Activated T-helper 17 cell treated with anti-CD3 and anti-CD28 coated beads, Interleukin-2, amount 50 U/mL, for 72 hours (primary cell): Measurements from ENCODE around the gene NAGLU. TPM values are rescaled to one million over a fixed set of nuclear protein-coding genes. Genes with fewer than 3 reads are reported as not detected.

Source experiments
- ATAC-seq: fragments of 150-1000 bp; cut with Tn5 transposase; replicated peaks from 2 replicates; pipeline ENCODE4 v1.10.0; 2021; ENCODE audit warnings: mild to moderate bottlenecking, moderate library complexity
- H3K27ac Mint-ChIP-seq: one replicate; pipeline ENCODE4 v1.8.0; 2022; ENCODE audit warnings: mixed read lengths
- H3K27me3 Mint-ChIP-seq: one replicate; pipeline ENCODE4 v1.8.0; 2022; ENCODE audit warnings: mixed read lengths
- H3K36me3 Mint-ChIP-seq: one replicate; pipeline ENCODE4 v1.8.0; 2022; ENCODE audit warnings: low read depth, mild to moderate bottlenecking, mixed read lengths
- H3K4me1 Mint-ChIP-seq: one replicate; pipeline ENCODE4 v1.8.0; 2022; ENCODE audit warnings: mixed read lengths
- H3K4me3 Mint-ChIP-seq: one replicate; pipeline ENCODE4 v1.8.0; 2022; ENCODE audit warnings: mild to moderate bottlenecking, mixed read lengths
- H3K9me3 Mint-ChIP-seq: one replicate; pipeline ENCODE4 v1.8.0; 2022; ENCODE audit warnings: mixed read lengths
- total RNA-seq, 2 donors: library from RNA; stranded (reverse); gene quantifications; one replicate each; pipeline ENCODE4 v1.2.3, GENCODE V29; 2022

NAGLU gene
- total RNA-seq, 2 donors from 2014 or later, result 8.4 to 11.0 TPM

DNA sequence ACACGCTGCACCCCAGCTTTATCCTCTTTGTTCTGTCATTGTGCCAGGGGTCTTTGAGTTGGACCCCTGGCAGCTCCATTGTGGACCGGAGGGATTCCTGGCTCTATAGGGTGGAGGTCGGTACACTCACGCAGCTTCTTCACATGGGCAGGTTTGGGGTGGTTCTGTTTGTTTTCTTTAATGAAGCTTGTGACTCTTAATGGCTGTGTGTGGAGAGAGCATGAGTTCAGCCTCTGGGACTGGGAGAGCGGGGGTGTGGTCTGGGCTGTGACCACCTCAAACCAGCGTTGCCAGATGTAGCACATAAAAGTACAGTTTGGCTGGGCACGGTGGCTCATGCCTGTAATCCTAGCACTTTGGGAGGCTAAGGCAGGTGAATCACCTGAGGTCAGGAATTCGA lies 21.2 kb upstream of the NAGLU start:
- Mint-ChIP-seq H3K9me3 (no peaks in the 10 kb centered on the region), H3K27me3 (no peaks in the 10 kb centered on the region), H3K4me1 (no peaks in the 10 kb centered on the region), H3K27ac (no peak overlapping the region), H3K4me3 (no peak overlapping the region), H3K36me3 (no peaks in the 10 kb centered on the region)
- no peak for ATAC-seq

DNA sequence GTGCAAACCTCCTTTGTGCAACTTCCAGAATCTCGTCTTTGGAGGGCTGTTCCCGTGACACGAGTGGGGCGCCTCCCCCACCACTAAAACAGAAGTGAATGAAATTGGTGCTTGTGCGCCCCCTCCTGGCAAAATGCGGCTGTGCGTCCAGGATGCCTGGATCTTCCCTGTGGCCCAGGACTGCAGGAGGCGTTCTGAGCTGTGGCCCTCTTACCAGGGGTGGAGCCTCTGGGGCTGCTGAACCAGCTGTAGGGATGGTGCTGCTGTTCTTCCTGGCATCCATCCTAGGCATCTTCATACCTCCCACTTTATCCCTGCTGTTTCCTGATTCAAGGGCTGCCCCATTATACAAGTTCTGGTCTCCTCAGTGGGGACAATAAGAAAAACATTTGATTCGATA lies 18.5 kb upstream of the NAGLU start:
- Mint-ChIP-seq H3K27ac (no peak overlapping the region), H3K4me3 (no peak overlapping the region), H3K36me3 (peaks cover 11% of the 10 kb centered on the region), H3K9me3 (no peaks in the 10 kb centered on the region), H3K4me1 (no peaks in the 10 kb centered on the region), H3K27me3 (no peaks in the 10 kb centered on the region)
- peak; percentile 83 for ATAC-seq

DNA sequence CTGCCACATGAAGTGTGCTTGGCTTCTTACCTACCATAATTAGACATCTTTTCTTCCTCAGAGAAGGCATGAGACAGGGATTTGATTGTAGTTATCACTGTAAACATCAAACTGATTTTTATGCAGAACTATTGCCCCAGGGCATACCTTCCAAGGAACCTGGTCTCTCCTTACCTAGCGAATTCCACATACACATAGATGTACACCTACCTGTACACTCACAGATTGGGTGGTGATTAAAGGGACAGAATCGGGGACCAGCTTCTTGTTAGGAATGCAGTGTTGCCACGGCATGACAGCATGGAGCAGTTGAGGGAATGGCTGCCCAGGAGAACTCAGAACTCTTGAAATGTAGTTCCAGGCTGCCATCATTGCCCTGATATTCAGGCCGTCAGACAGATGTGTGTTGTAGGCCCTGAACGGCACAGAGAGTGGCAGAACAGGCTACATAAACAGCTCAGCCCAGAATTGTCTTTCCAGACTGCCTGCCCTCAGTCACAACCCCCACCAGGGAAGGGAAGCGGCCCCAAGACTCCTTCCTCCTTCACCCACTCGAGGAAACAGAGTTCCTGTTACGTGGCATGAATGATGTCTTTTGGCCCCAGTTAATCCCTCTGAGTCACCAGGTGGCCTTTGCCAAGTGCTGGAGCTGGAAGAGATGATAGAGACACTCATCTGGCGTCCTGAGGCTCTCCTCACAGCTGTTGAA lies 17.8 kb upstream of the NAGLU start:
- ATAC-seq, result no peak
- H3K4me1 Mint-ChIP-seq, result no peaks in the 10 kb centered on the region
- H3K36me3 Mint-ChIP-seq, result peaks cover 14% of the 10 kb centered on the region

GRCh38 chr17:42518755-42519545 lies 17.1 kb upstream of the NAGLU start:
- Mint-ChIP-seq H3K4me1 (no peaks in the 10 kb centered on the region), H3K36me3 (peaks cover 14% of the 10 kb centered on the region), H3K9me3 (no peaks in the 10 kb centered on the region), H3K4me3 (no peak overlapping the region), H3K27me3 (no peaks in the 10 kb centered on the region), H3K27ac (no peak overlapping the region)
- ATAC-seq, result no peak

More for the DNA sequence above, 17.8 kb upstream of the NAGLU start:
- Mint-ChIP-seq H3K27me3 (no peaks in the 10 kb centered on the region), H3K4me3 (no peak overlapping the region), H3K27ac (no peak overlapping the region), H3K9me3 (no peaks in the 10 kb centered on the region)

- H3K27me3 Mint-ChIP-seq, result no peaks in the 10 kb centered on the region
- H3K4me1 Mint-ChIP-seq, result no peaks in the 10 kb centered on the region
- H3K9me3 Mint-ChIP-seq, result no peaks in the 10 kb centered on the region
- no peak overlapping the region for H3K4me3 Mint-ChIP-seq
- ATAC-seq, result no peak
- H3K27ac Mint-ChIP-seq, result no peak overlapping the region
- peaks cover 14% of the 10 kb centered on the region for H3K36me3 Mint-ChIP-seq
Measured at GRCh38 chr17:42519546-42520491, 16.2 kb upstream of the NAGLU start.

- Mint-ChIP-seq H3K4me1 (no peaks in the 10 kb centered on the region), H3K9me3 (no peaks in the 10 kb centered on the region), H3K36me3 (peaks cover 14% of the 10 kb centered on the region), H3K27me3 (no peaks in the 10 kb centered on the region), H3K27ac (no peak overlapping the region), H3K4me3 (no peak overlapping the region)
- ATAC-seq, result no peak
Measured at GRCh38 chr17:42520540-42520951, 15.5 kb upstream of the NAGLU start.

DNA sequence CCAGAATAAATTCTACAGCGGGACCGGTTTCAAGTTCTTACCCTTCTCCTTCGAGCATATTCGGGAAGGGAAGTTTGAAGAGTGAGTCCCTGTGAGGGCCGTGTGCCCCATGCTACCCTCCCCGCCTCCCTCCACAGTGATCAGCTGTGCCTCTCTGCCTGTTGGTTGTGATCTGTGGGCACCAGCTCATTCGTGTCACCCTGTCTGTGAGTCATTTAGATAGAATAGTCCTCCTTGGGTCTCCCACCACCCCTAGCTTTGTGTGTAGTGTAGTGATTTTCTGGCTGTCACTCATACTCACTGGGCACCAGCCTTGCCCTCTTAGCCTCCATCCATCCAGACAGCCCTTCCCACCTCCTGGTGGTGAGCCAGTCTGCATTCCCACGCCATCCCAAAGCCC lies 15.0 kb upstream of the NAGLU start:
- ATAC-seq, result peak; percentile 44
- H3K4me1 Mint-ChIP-seq, result no peaks in the 10 kb centered on the region

GRCh38 chr17:42521666-42522262 lies 14.3 kb upstream of the NAGLU start:
- H3K27ac Mint-ChIP-seq, result no peak overlapping the region
- H3K27me3 Mint-ChIP-seq, result no peaks in the 10 kb centered on the region
- peaks cover 14% of the 10 kb centered on the region for H3K36me3 Mint-ChIP-seq
- ATAC-seq, result no peak
- no peak overlapping the region for H3K4me3 Mint-ChIP-seq
- H3K9me3 Mint-ChIP-seq, result no peaks in the 10 kb centered on the region
- no peaks in the 10 kb centered on the region for H3K4me1 Mint-ChIP-seq

More for the DNA sequence above, 15.0 kb upstream of the NAGLU start:
- Mint-ChIP-seq H3K9me3 (no peaks in the 10 kb centered on the region), H3K36me3 (peaks cover 14% of the 10 kb centered on the region), H3K27ac (no peak overlapping the region), H3K4me3 (no peak overlapping the region), H3K27me3 (no peaks in the 10 kb centered on the region)

DNA sequence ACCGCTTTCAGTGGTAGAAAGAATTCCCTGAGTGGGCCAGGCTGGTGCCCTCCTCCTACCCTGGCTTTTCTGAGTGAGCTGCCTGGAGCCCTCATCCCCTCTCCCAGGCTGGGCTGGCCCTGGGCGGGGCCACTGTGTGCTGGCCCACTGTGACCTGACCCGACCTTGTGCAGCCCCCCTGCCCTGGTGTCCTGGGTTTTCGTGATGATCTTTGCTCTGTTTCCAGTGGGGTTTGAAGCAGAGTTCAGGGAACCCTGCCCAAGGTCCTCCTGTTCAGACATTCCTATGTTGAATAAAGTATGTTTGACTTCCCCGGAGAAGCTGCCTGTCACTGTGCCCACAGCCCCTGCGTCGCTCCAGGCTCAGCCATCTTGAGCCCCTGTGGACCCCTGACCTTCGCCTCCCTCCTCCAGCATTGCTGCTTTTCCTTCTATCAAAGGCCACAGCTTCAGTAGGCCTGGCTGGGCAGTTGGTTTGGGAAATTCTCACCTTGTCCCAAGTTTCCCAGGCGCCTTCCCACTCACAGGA lies 13.7 kb upstream of the NAGLU start:
- H3K27ac Mint-ChIP-seq, result no peak overlapping the region
- no peak for ATAC-seq
- H3K36me3 Mint-ChIP-seq, result peaks cover 14% of the 10 kb centered on the region
- H3K4me1 Mint-ChIP-seq, result peaks cover 3% of the 10 kb centered on the region
- H3K4me3 Mint-ChIP-seq, result no peak overlapping the region
- no peaks in the 10 kb centered on the region for H3K27me3 Mint-ChIP-seq
- no peaks in the 10 kb centered on the region for H3K9me3 Mint-ChIP-seq

GRCh38 chr17:42522798-42523278 lies 13.2 kb upstream of the NAGLU start:
- no peak for ATAC-seq
- Mint-ChIP-seq H3K27me3 (no peaks in the 10 kb centered on the region), H3K36me3 (peaks cover 14% of the 10 kb centered on the region), H3K4me3 (no peak overlapping the region), H3K27ac (no peak overlapping the region), H3K9me3 (no peaks in the 10 kb centered on the region), H3K4me1 (peaks cover 5% of the 10 kb centered on the region)

DNA sequence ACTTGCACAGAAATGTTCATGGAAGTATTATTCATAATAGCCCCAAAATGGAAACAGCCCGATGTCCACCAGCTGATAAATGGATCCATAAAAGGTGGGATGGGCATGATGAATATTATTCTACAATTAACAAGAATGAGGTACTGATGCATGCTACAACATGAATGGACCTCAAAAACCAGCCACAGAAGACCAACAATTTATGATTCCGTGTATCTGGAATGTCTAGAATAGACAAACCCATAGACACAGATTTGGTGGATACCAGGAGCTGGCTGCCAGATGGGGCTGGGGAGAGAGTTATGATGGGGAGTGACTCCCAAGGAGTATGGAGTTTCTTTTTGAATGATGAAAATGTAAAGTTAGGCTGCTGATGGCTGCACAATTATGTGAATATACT lies 10.8 kb upstream of the NAGLU start:
- Mint-ChIP-seq H3K4me1 (peaks cover 7% of the 10 kb centered on the region), H3K36me3 (peaks cover 14% of the 10 kb centered on the region), H3K27me3 (no peaks in the 10 kb centered on the region), H3K9me3 (no peaks in the 10 kb centered on the region), H3K4me3 (no peak overlapping the region), H3K27ac (no peak overlapping the region)
- ATAC-seq, result no peak

GRCh38 chr17:42526031-42526444 lies 10.0 kb upstream of the NAGLU start:
- Mint-ChIP-seq H3K4me3 (no peak overlapping the region), H3K4me1 (peaks cover 10% of the 10 kb centered on the region), H3K9me3 (no peaks in the 10 kb centered on the region), H3K36me3 (peaks cover 14% of the 10 kb centered on the region), H3K27me3 (no peaks in the 10 kb centered on the region), H3K27ac (no peak overlapping the region)
- no peak for ATAC-seq

DNA sequence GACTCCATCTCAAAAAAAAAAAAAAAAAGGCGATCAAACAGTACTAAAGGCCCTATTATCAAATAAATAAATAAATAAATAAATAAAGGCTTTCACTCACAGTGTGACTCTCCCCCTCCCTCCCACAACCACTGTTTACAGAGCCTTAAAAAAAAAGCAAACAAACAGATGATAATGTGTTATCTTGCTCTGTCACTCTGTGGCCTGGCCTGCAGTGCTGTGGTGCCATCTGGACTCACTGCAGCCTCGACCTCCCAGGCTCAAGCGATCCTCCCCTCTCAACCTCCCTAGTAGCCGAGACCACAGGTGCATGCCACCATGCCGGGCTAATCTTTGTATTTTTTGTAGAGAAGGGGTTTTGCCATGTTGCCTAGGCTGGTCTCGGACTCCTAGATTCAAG lies 8.1 kb upstream of the NAGLU start:
- Mint-ChIP-seq H3K9me3 (no peaks in the 10 kb centered on the region), H3K4me1 (peaks cover 10% of the 10 kb centered on the region), H3K27me3 (no peaks in the 10 kb centered on the region), H3K4me3 (no peak overlapping the region), H3K36me3 (no peaks in the 10 kb centered on the region), H3K27ac (no peak overlapping the region)
- ATAC-seq, result no peak

DNA sequence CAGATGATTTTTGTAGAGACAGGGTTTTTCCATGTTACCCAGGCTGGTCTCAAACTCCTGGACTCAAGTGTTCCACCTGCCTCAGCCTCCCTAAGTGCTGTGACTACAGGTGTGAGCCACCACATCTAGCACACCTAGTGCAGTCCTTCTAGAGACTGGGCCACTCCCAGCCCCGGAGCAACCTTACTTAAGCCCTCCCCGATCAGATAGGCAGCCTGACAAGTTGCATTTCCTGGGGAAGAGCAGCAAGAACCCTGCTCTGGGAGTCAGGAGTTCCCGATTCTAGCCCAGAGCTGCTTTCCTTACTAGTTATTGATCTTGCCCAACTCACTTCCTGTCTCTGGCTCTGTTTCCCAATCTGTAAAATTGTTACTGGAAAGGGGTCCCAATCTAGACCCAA lies 7.0 kb upstream of the NAGLU start:
- no peak for ATAC-seq
- no peak overlapping the region for H3K4me3 Mint-ChIP-seq
- H3K4me1 Mint-ChIP-seq, result peaks cover 10% of the 10 kb centered on the region
- H3K36me3 Mint-ChIP-seq, result no peaks in the 10 kb centered on the region
- H3K27ac Mint-ChIP-seq, result no peak overlapping the region
- H3K9me3 Mint-ChIP-seq, result no peaks in the 10 kb centered on the region
- H3K27me3 Mint-ChIP-seq, result no peaks in the 10 kb centered on the region
